HCT116 (cell line): ENCODE data around the gene FITM2. TPM values are rescaled to one million over a fixed set of nuclear protein-coding genes. Genes with fewer than 3 reads are reported as not detected.
A peak's percentile ranks its signal among the peaks of the same experiment; 100 is the strongest.

Experiments used
- ATAC-seq: fragments of 200-7000 bp; cut with Tn5 transposase; 2 replicates; pipeline ENCODE4 v1.9.1; 2020; ENCODE audit warnings: mild to moderate bottlenecking, moderate library complexity
- BruUV-seq: library from RNA; stranded (reverse); fragments of 400-500 nt; replicated peaks from 2 replicates; lab custom pipeline; 2021; lab: Mats Ljungman, UMichigan
- CTCF ChIA-PET: fragments of 300-600 bp; sonication (Branson Sonifier 250); formaldehyde crosslinking; loops from one replicate; lab custom pipeline; 2021; ENCODE audit warnings: antibody characterized with exemption; lab: Charles Lee
- POLR2A ChIA-PET: fragments of 300-600, 350-600 bp; sonication (Branson Sonifier 250); formaldehyde crosslinking; loops from one replicate; lab custom pipeline; 2021; ENCODE audit warnings: antibody characterized with exemption; lab: Charles Lee
- RAD21 ChIA-PET, 2 experiments: fragments of 300-600 bp; sonication (Branson Sonifier 250); formaldehyde crosslinking; loops; one replicate each; lab custom pipeline; 2023; ENCODE audit warnings: low total read pairs in 2 of 2; ENCODE audit not compliant: uncharacterized antibody in 2 of 2, unreplicated experiment in 2 of 2, low non-redundant PET in 1 of 2; lab: Charles Lee
- DNase-seq: peaks from one replicate; pipeline ENCODE4 v3.0.0-alpha.2; 2010; ENCODE audit warnings: low read depth, low spot score
- H2AFZ ChIP-seq: fragments of 200-600 bp; shearing (Covaris generic), sonication (generic); 2 replicates; pipeline ENCODE4 v1.6.1; 2017; ENCODE audit warnings: low read depth, mixed run types, mixed read lengths, antibody characterized with exemption, low read length; ENCODE audit not compliant: poor library complexity, severe bottlenecking
- H3K27ac ChIP-seq: 2 replicates; pipeline ENCODE4 v1.5.1; 2012; ENCODE audit warnings: low read depth, low read length
- H3K27me3 ChIP-seq: fragments of 200-600 bp; sonication (generic); 2 replicates; pipeline ENCODE4 v1.6.1; 2016; ENCODE audit warnings: mixed run types, low read length, mixed read lengths; ENCODE audit not compliant: insufficient read depth
- H3K36me3 ChIP-seq, 2 experiments: fragments of 200-500 bp in 1 of 2; fragments of 200-600 bp in 1 of 2; sonication (Bioruptor generic) in 1 of 2; sonication (generic) in 1 of 2; 2 replicates each; pipeline versions ENCODE4 v1.5.1 to v1.6.1; 2014 to 2016; ENCODE audit warnings: low read length in 2 of 2, inconsistent platforms in 1 of 2, mixed read lengths in 1 of 2, mixed run types in 1 of 2; ENCODE audit not compliant: insufficient read depth in 2 of 2, control insufficient read depth in 1 of 2
- H3K4me1 ChIP-seq, 2 experiments: fragments of 200-600 bp in 1 of 2; sonication (generic) in 1 of 2; 2 replicates each; pipeline versions ENCODE4 v1.5.1 to v1.6.1; 2012 to 2017; ENCODE audit warnings: low read length in 2 of 2, inconsistent platforms in 1 of 2, mild to moderate bottlenecking in 1 of 2, mixed read lengths in 1 of 2, mixed run types in 1 of 2, moderate library complexity in 1 of 2; ENCODE audit not compliant: insufficient read depth in 2 of 2, control insufficient read depth in 1 of 2
- H3K4me2 ChIP-seq: fragments of 200-600 bp; sonication (generic); 2 replicates; pipeline ENCODE4 v1.6.1; 2017; ENCODE audit warnings: mixed run types, low read length, mixed read lengths
- H3K4me3 ChIP-seq, 2 experiments: fragments of 200-600 bp in 1 of 2; sonication (generic) in 1 of 2; replicated peaks in 1 of 2; 2 replicates each; pipeline ENCODE4 v1.5.1; 2011 to 2016; ENCODE audit warnings: low read length in 2 of 2, control low read depth in 1 of 2, low read depth in 1 of 2, mild to moderate bottlenecking in 1 of 2, mixed read lengths in 1 of 2, mixed run types in 1 of 2
- H3K79me2 ChIP-seq: fragments of 200-600 bp; sonication (generic); 2 replicates; pipeline ENCODE4 v1.6.1; 2017; ENCODE audit warnings: mild to moderate bottlenecking, mixed run types, low read length, moderate library complexity, mixed read lengths; ENCODE audit not compliant: insufficient read depth
- H3K9ac ChIP-seq: fragments of 200-600 bp; sonication (generic); 2 replicates; pipeline ENCODE4 v1.6.1; 2016; ENCODE audit warnings: low read length, mixed read lengths
- H3K9me2 ChIP-seq: fragments of 200-600 bp; sonication (generic), shearing (Covaris generic); 2 replicates; pipeline ENCODE4 v1.6.1; 2017; ENCODE audit warnings: mixed run types, mild to moderate bottlenecking, moderate library complexity; ENCODE audit not compliant: insufficient read depth
- H3K9me3 ChIP-seq, 2 experiments: fragments of 200-500 bp in 1 of 2; fragments of 200-600 bp in 1 of 2; sonication (Bioruptor generic) in 1 of 2; sonication (generic) in 1 of 2; 2 replicates each; pipeline ENCODE4 v1.6.1; 2014 to 2017; ENCODE audit warnings: low read length in 2 of 2, mixed read lengths in 2 of 2, inconsistent platforms in 1 of 2, low read depth in 1 of 2, mild to moderate bottlenecking in 1 of 2, mixed run types in 1 of 2, moderate library complexity in 1 of 2; ENCODE audit not compliant: control insufficient read depth in 1 of 2, insufficient read depth in 1 of 2
- H4K20me1 ChIP-seq: fragments of 200-600 bp; sonication (generic), shearing (Covaris generic); 2 replicates; pipeline ENCODE4 v1.6.1; 2017; ENCODE audit warnings: mixed run types, mild to moderate bottlenecking, moderate library complexity; ENCODE audit not compliant: insufficient read depth
- CTCF ChIP-seq, 3 experiments: fragments of 200-600 bp in 1 of 3; sonication (generic) in 1 of 3; IDR thresholded peaks in 2 of 3; conservative IDR thresholded peaks in 1 of 3; 2 replicates each; pipeline ENCODE4 v1.5.1; 2012 to 2017; ENCODE audit warnings: low read depth in 2 of 3, low read length in 2 of 3, antibody characterized with exemption in 1 of 3, borderline replicate concordance in 1 of 3, control low read depth in 1 of 3, mild to moderate bottlenecking in 1 of 3, mixed read lengths in 1 of 3, mixed run types in 1 of 3, moderate library complexity in 1 of 3; ENCODE audit not compliant: insufficient read depth in 1 of 3
- SP1 ChIP-seq: IDR thresholded peaks from 2 replicates; pipeline ENCODE4 v1.6.1; 2012; ENCODE audit warnings: low read depth
- intact Hi-C: fragments of 100-400 bp; cut with micrococcal nuclease; formaldehyde crosslinking; loops from 2 replicates; pipeline ENCODE4 v1.10.0; 2022
- total RNA-seq: library from RNA; stranded (reverse); gene quantifications from one replicate; pipeline ENCODE4 v1.2.1, GENCODE V29; 2021; ENCODE audit not compliant: unreplicated experiment

FITM2 gene
- total RNA-seq, 1 experiment from 2014 or later: 5.2 TPM

- DNase-seq (no peak), ATAC-seq (peak; percentile 44)
- no peaks in the 10 kb centered on the region for H4K20me1 ChIP-seq
- CTCF ChIA-PET: no interaction called here
- no peaks in the 10 kb centered on the region for H3K9me2 ChIP-seq
- H2AFZ ChIP-seq: no peak overlapping the region
- no peak overlapping the region for H3K9ac ChIP-seq
- H3K9me3 ChIP-seq: no peaks in the 10 kb centered on the region
- H3K36me3 ChIP-seq: no peaks in the 10 kb centered on the region
- peak in 1 of 3 experiments; percentile 34; a peak in 2 of 6 replicates for TF ChIP-seq CTCF (IDR thresholded peaks at IDR 0.05 in 2 of 3, conservative IDR thresholded peaks at IDR 0.05 in 1 of 3; ENCODE audit: borderline replicate concordance in 1 of 3, insufficient read depth in 1 of 3, low read depth in 2 of 3, low read length in 2 of 3)
- TF ChIP-seq SP1: no peak
- no peaks in the 10 kb centered on the region for H3K79me2 ChIP-seq
- no peaks in the 10 kb centered on the region for H3K4me1 ChIP-seq
- H3K4me2 ChIP-seq: no peak overlapping the region
- intact Hi-C loops: no loop called here
- POLR2A ChIA-PET: no interaction called here
- BruUV-seq: no TSS peak
- H3K27me3 ChIP-seq: 0 out of 2 replicates have a peak, but pooled peaks cover 3% of the 10 kb centered on the region
- no peak overlapping the region for H3K27ac ChIP-seq
- RAD21 ChIA-PET: no interaction called here
- no peak overlapping the region for H3K4me3 ChIP-seq
Measured at GRCh38 chr20:44253528-44253927, 57.5 kb downstream of the FITM2 start.

Other genes starting within 250 kb of the FITM2 start
- 0.17 TPM for gene JPH2, start 124.0 kb downstream of the FITM2 start, total RNA-seq
- gene OSER1, start 100.4 kb downstream of the FITM2 start, total RNA-seq: 28.4 TPM
- not detected for gene GDAP1L1, start 63.9 kb downstream of the FITM2 start, total RNA-seq
- gene R3HDML, start 25.8 kb upstream of the FITM2 start, total RNA-seq: not detected
- 7.4 TPM for gene HNF4A, start 44.5 kb upstream of the FITM2 start, total RNA-seq
- 20.4 TPM for gene TTPAL, start 164.7 kb upstream of the FITM2 start, total RNA-seq
- gene SERINC3, start 210.9 kb upstream of the FITM2 start, total RNA-seq: 56.8 TPM